GM23338 (cell line): ENCODE data around the gene C1orf21. TPM values are rescaled to one million over a fixed set of nuclear protein-coding genes. Genes with fewer than 3 reads are reported as not detected.

Experiments
- ATAC-seq: fragments of 200-7000 bp; cut with Tn5 transposase; 3 replicates; pipeline ENCODE4 v1.9.1; 2020
- DNase-seq: peaks from one replicate; pipeline ENCODE4 v3.0.0-alpha.2; 2015; ENCODE audit warnings: low spot score
- H2AFZ ChIP-seq: fragments of 200-600 bp; sonication (generic); 2 replicates; pipeline ENCODE4 v1.8.0; 2016; ENCODE audit warnings: antibody characterized with exemption, mild to moderate bottlenecking, moderate library complexity
- H3F3A ChIP-seq: fragments of 200-600 bp; sonication (generic); replicated peaks from 2 replicates; pipeline ENCODE4 v1.8.0; 2017; ENCODE audit warnings: antibody characterized with exemption, mixed run types, low read depth
- H3K27ac ChIP-seq: fragments of 200-600 bp; sonication (generic); 2 replicates; pipeline ENCODE4 v1.6.1; 2016; ENCODE audit warnings: low read depth
- H3K27me3 ChIP-seq: fragments of 200-600 bp; sonication (generic); 2 replicates; pipeline ENCODE4 v1.8.0; 2016; ENCODE audit warnings: mild to moderate bottlenecking, mixed run types, moderate library complexity; ENCODE audit not compliant: insufficient read depth
- H3K36me3 ChIP-seq: fragments of 200-600 bp; sonication (generic); 2 replicates; pipeline ENCODE4 v1.8.0; 2016; ENCODE audit warnings: mild to moderate bottlenecking; ENCODE audit not compliant: insufficient read depth
- H3K4me1 ChIP-seq: fragments of 200-600 bp; sonication (generic); 2 replicates; pipeline ENCODE4 v1.8.0; 2016; ENCODE audit warnings: mild to moderate bottlenecking, moderate library complexity; ENCODE audit not compliant: insufficient read depth
- H3K4me2 ChIP-seq: fragments of 200-600 bp; sonication (generic); 2 replicates; pipeline ENCODE4 v1.7.1; 2017; ENCODE audit warnings: mixed run types
- H3K4me3 ChIP-seq: fragments of 200-600 bp; sonication (generic); 2 replicates; pipeline ENCODE4 v1.6.1; 2016; ENCODE audit warnings: mixed run types
- H3K79me2 ChIP-seq: fragments of 200-600 bp; sonication (generic); replicated peaks from 2 replicates; pipeline ENCODE4 v1.8.0; 2017; ENCODE audit warnings: mild to moderate bottlenecking; ENCODE audit not compliant: insufficient read depth
- H3K9me2 ChIP-seq: fragments of 200-600 bp; sonication (generic); 2 replicates; pipeline ENCODE4 v1.8.0; 2017; ENCODE audit not compliant: insufficient read depth
- H4K20me1 ChIP-seq: fragments of 200-600 bp; sonication (generic); replicated peaks from 2 replicates; pipeline ENCODE4 v1.8.0; 2017; ENCODE audit warnings: mild to moderate bottlenecking; ENCODE audit not compliant: insufficient read depth
- H3K27ac Mint-ChIP-seq: 2 replicates; pipeline ENCODE4 v1.8.0; 2020; ENCODE audit warnings: inconsistent platforms, mild to moderate bottlenecking, moderate library complexity, mixed read lengths
- H3K27me3 Mint-ChIP-seq: 3 replicates; pipeline ENCODE4 v1.8.0; 2022; ENCODE audit warnings: low read depth, mild to moderate bottlenecking, moderate library complexity, mixed read lengths, inconsistent platforms; ENCODE audit not compliant: insufficient read depth, poor library complexity
- H3K36me3 Mint-ChIP-seq: 3 replicates; pipeline ENCODE4 v1.8.0; 2021; ENCODE audit warnings: low read depth, mild to moderate bottlenecking, inconsistent platforms, moderate library complexity, mixed read lengths
- H3K4me1 Mint-ChIP-seq: 3 replicates; pipeline ENCODE4 v1.8.0; 2020; ENCODE audit warnings: mild to moderate bottlenecking, inconsistent platforms, mixed read lengths
- H3K4me3 Mint-ChIP-seq: 3 replicates; pipeline ENCODE4 v1.8.0; 2021; ENCODE audit warnings: moderate library complexity, mild to moderate bottlenecking, inconsistent platforms, mixed read lengths
- H3K9me3 Mint-ChIP-seq: 3 replicates; pipeline ENCODE4 v1.8.0; 2020; ENCODE audit warnings: moderate library complexity, mild to moderate bottlenecking, inconsistent platforms, mixed read lengths
- CREB1 ChIP-seq: fragments of 250-450 bp; sonication (Bioruptor Pico); IDR thresholded peaks from 2 replicates; pipeline ENCODE4 v1.5.0; 2020; ENCODE audit warnings: low read depth, mild to moderate bottlenecking, moderate library complexity
- EZH2 ChIP-seq: fragments of 200-600 bp; sonication (generic); IDR thresholded peaks from one replicate; pipeline ENCODE4 v1.8.0; 2017; ENCODE audit warnings: antibody characterized with exemption, mild to moderate bottlenecking, low read depth; ENCODE audit not compliant: unreplicated experiment
- EZH2phosphoT487 ChIP-seq: fragments of 200-600 bp; sonication (generic); IDR thresholded peaks from one replicate; pipeline ENCODE4 v1.8.1; 2018; ENCODE audit warnings: antibody characterized with exemption; ENCODE audit not compliant: unreplicated experiment
- JUNB ChIP-seq: IDR thresholded peaks from one replicate; pipeline ENCODE4 v1.6.1; 2016; ENCODE audit warnings: antibody characterized with exemption; ENCODE audit not compliant: unreplicated experiment
- NANOG ChIP-seq: IDR thresholded peaks from 2 replicates; pipeline ENCODE4 v1.6.1; 2016; ENCODE audit warnings: antibody characterized with exemption, borderline replicate concordance
- POLR2AphosphoS5 ChIP-seq: IDR thresholded peaks from 2 replicates; pipeline ENCODE4 v1.6.1; 2016; ENCODE audit warnings: antibody characterized with exemption, low read depth
- REST ChIP-seq: IDR thresholded peaks from one replicate; pipeline ENCODE4 v1.6.1; 2018; ENCODE audit warnings: antibody characterized with exemption; ENCODE audit not compliant: unreplicated experiment
- STAT1 ChIP-seq: IDR thresholded peaks from one replicate; pipeline ENCODE4 v1.6.1; 2016; ENCODE audit warnings: antibody characterized with exemption; ENCODE audit not compliant: unreplicated experiment
- ZNF114 ChIP-seq: fragments of 250-450 bp; sonication (Bioruptor Pico); IDR thresholded peaks from 2 replicates; pipeline ENCODE4 v1.5.0; 2020; ENCODE audit warnings: mild to moderate bottlenecking, moderate library complexity
- ZNF331 ChIP-seq: fragments of 250-450 bp; sonication (Bioruptor Pico); IDR thresholded peaks from 2 replicates; pipeline ENCODE4 v1.5.0; 2020; ENCODE audit warnings: low read depth, mild to moderate bottlenecking, moderate library complexity
- ZNF462 ChIP-seq: fragments of 250-450 bp; sonication (Bioruptor Pico); IDR thresholded peaks from 2 replicates; pipeline ENCODE4 v1.5.0; 2020; ENCODE audit warnings: mild to moderate bottlenecking, moderate library complexity
- polyA plus RNA-seq: library from polyadenylated mRNA; unstranded; fragments of >200 nt; fragmentation: Nextera tagmentation; extraction: Ambion mirVana; gene quantifications from 2 replicates; pipeline ENCODE4 v1.2.1, GENCODE V29; 2016
- total RNA-seq: library from RNA; depleted of rRNA; stranded (reverse); fragments of >200 nt; shearing (Covaris generic); gene quantifications from 2 replicates; pipeline ENCODE4 v1.2.3, GENCODE V29; 2014
- TF ChIP-seq, protein P1 (sequence below): IDR thresholded peaks from 2 replicates; pipeline ENCODE4 v1.6.1; 2016; ENCODE audit warnings: antibody characterized with exemption
- TF ChIP-seq, protein P2 (sequence below), 2 experiments: fragments of 200-600 bp in 1 of 2; sonication (generic) in 1 of 2; conservative IDR thresholded peaks; 2 replicates each; pipeline versions ENCODE4 v1.5.1 to v1.6.1; 2016 to 2017; ENCODE audit warnings: antibody characterized with exemption in 2 of 2, low read depth in 2 of 2, mild to moderate bottlenecking in 2 of 2, moderate library complexity in 1 of 2

C1orf21 gene
- total and polyA plus RNA-seq, 2 experiments from 2014 or later, result 28.0 to 40.4 TPM

GRCh38 chr1:184555665-184556641 is 169.1 kb downstream of the C1orf21 start:
- Histone ChIP-seq H3K4me3 (no peak overlapping the region), H3K4me1 (peaks cover 12% of the 10 kb centered on the region), H3K36me3 (no peaks in the 10 kb centered on the region), H3K79me2 (no peaks in the 10 kb centered on the region), H3F3A (no peaks in the 10 kb centered on the region), H2AFZ (no peak overlapping the region), H3K4me2 (no peak overlapping the region), H3K9me2 (no peaks in the 10 kb centered on the region), H3K27me3 (no peaks in the 10 kb centered on the region), H3K27ac (no peak overlapping the region), H4K20me1 (peaks cover 6% of the 10 kb centered on the region)
- H3K36me3 Mint-ChIP-seq, result no peaks in the 10 kb centered on the region
- peak; percentile 62 for ATAC-seq
- no peak for TF ChIP-seq JUNB
- no peak for TF ChIP-seq STAT1
- no peak for TF ChIP-seq EZH2
- TF ChIP-seq ZNF462 (CRISPR knock-in tag), result no peak
- TF ChIP-seq REST, result no peak
- no peak for TF ChIP-seq ZNF331
- no peak for TF ChIP-seq NANOG
- TF ChIP-seq ZNF114 (CRISPR knock-in tag), result no peak
- TF ChIP-seq, protein P1, sequence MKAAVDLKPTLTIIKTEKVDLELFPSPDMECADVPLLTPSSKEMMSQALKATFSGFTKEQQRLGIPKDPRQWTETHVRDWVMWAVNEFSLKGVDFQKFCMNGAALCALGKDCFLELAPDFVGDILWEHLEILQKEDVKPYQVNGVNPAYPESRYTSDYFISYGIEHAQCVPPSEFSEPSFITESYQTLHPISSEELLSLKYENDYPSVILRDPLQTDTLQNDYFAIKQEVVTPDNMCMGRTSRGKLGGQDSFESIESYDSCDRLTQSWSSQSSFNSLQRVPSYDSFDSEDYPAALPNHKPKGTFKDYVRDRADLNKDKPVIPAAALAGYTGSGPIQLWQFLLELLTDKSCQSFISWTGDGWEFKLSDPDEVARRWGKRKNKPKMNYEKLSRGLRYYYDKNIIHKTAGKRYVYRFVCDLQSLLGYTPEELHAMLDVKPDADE, result no peak
- TF ChIP-seq, protein P2, sequence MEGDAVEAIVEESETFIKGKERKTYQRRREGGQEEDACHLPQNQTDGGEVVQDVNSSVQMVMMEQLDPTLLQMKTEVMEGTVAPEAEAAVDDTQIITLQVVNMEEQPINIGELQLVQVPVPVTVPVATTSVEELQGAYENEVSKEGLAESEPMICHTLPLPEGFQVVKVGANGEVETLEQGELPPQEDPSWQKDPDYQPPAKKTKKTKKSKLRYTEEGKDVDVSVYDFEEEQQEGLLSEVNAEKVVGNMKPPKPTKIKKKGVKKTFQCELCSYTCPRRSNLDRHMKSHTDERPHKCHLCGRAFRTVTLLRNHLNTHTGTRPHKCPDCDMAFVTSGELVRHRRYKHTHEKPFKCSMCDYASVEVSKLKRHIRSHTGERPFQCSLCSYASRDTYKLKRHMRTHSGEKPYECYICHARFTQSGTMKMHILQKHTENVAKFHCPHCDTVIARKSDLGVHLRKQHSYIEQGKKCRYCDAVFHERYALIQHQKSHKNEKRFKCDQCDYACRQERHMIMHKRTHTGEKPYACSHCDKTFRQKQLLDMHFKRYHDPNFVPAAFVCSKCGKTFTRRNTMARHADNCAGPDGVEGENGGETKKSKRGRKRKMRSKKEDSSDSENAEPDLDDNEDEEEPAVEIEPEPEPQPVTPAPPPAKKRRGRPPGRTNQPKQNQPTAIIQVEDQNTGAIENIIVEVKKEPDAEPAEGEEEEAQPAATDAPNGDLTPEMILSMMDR (conservative IDR thresholded peaks at IDR 0.05; ENCODE audit: low read depth in 2 of 2), result no peak
- TF ChIP-seq CREB1 (CRISPR knock-in tag), result no peak
- no peak for TF ChIP-seq EZH2phosphoT487
- TF ChIP-seq POLR2AphosphoS5, result no peak
- peaks cover 6% of the 10 kb centered on the region for H3K27me3 Mint-ChIP-seq
- DNase-seq, result no peak
- H3K4me1 Mint-ChIP-seq, result peaks cover 13% of the 10 kb centered on the region
- H3K4me3 Mint-ChIP-seq, result no peak overlapping the region
- no peaks in the 10 kb centered on the region for H3K9me3 Mint-ChIP-seq
- no peak overlapping the region for H3K27ac Mint-ChIP-seq
